ENCODE measurements around the gene PHF11.
"Not testable (repeated sequence)": the region's sequence is repeated elsewhere in the genome, so short reads cannot be mapped to it uniquely, and the experiment has no call there.

The PHF11 gene

GRCh38 chr13:49494645-49495044 is 1.1 kb upstream of the PHF11 start:
- Histone ChIP-seq H3K4me3 (ENCODE audit: low read depth, low read length, poor library complexity, severe bottlenecking) (peak overlapping the region; percentile 83), H3K4me2 (ENCODE audit: low read length) (peak overlapping the region; percentile 81), H4K20me1 (ENCODE audit: insufficient read depth, low read length) (no peaks in the 10 kb centered on the region), H3F3A (ENCODE audit: insufficient read depth, low read length) (peaks cover 3% of the 10 kb centered on the region), H3K36me3 (ENCODE audit: insufficient read depth, low read length) (peaks cover 10% of the 10 kb centered on the region; the same call in 1 of the 2 replicates), H3K27me3 (ENCODE audit: insufficient read depth, low read length) (no peaks in the 10 kb centered on the region), H3K4me1 (ENCODE audit: insufficient read depth, low read length, severe bottlenecking) (peaks cover 49% of the 10 kb centered on the region), H3K9me3 (ENCODE audit: low read length) (no peaks in the 10 kb centered on the region), H3K9ac (ENCODE audit: low read length) (peak overlapping the region; percentile 89), H3K9me2 (ENCODE audit: low read depth, low read length) (no peaks in the 10 kb centered on the region), H3K27ac (ENCODE audit: low read depth, low read length, poor library complexity, severe bottlenecking) (peak overlapping the region; percentile 96), H3K79me2 (ENCODE audit: insufficient read depth, low read length) (no peaks in the 10 kb centered on the region), H2AFZ (ENCODE audit: low read length) (no peak overlapping the region)
- no peak for TF ChIP-seq EZH2 (IDR thresholded peaks at IDR 0.05; ENCODE audit: borderline replicate concordance, low read length)
- TF ChIP-seq, protein P1, sequence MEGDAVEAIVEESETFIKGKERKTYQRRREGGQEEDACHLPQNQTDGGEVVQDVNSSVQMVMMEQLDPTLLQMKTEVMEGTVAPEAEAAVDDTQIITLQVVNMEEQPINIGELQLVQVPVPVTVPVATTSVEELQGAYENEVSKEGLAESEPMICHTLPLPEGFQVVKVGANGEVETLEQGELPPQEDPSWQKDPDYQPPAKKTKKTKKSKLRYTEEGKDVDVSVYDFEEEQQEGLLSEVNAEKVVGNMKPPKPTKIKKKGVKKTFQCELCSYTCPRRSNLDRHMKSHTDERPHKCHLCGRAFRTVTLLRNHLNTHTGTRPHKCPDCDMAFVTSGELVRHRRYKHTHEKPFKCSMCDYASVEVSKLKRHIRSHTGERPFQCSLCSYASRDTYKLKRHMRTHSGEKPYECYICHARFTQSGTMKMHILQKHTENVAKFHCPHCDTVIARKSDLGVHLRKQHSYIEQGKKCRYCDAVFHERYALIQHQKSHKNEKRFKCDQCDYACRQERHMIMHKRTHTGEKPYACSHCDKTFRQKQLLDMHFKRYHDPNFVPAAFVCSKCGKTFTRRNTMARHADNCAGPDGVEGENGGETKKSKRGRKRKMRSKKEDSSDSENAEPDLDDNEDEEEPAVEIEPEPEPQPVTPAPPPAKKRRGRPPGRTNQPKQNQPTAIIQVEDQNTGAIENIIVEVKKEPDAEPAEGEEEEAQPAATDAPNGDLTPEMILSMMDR (IDR thresholded peaks at IDR 0.05; ENCODE audit: low read length), result 0 out of 2 replicates have a peak, but pooled peaks have one; percentile 19

DNA sequence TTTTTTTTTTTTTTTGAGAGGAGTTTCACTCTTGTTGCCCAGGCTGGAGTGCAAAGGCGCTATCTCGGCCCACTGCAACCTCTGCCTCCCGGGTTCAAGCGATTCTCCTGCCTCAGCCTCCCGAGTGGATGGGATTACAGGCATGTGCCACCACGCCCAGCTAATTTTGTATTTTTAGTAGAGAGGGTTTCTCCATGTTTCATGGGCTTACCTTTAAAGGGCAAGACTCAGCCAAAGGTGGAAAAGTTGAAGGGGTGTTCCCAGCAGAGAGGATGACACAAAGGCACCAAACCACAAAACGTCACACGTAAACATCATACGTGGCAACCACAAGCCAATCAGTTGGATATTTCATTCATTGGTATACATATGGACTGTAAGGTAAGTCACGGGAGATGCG is 1.1 kb downstream of the PHF11 start:
- Histone ChIP-seq H3K4me2 (ENCODE audit: low read length) (peak overlapping the region; percentile 96), H3K27ac (ENCODE audit: low read depth, low read length, poor library complexity, severe bottlenecking) (peak overlapping the region; percentile 96), H3K4me3 (ENCODE audit: low read depth, low read length, poor library complexity, severe bottlenecking) (peak overlapping the region; percentile 83)

GRCh38 chr13:49497272-49497671 is 1.5 kb downstream of the PHF11 start:
- peaks cover 3% of the 10 kb centered on the region; the same call in 1 of the 2 replicates for H3F3A ChIP-seq (ENCODE audit: insufficient read depth, low read length)
- no peak overlapping the region for H2AFZ ChIP-seq (ENCODE audit: low read length)
- H4K20me1 ChIP-seq (ENCODE audit: insufficient read depth, low read length), result no peaks in the 10 kb centered on the region
- no peaks in the 10 kb centered on the region for H3K9me2 ChIP-seq (ENCODE audit: low read depth, low read length)
- H3K36me3 ChIP-seq (ENCODE audit: insufficient read depth, low read length), result peaks cover 15% of the 10 kb centered on the region; the same call in 1 of the 2 replicates
- no peak overlapping the region for H3K9ac ChIP-seq (ENCODE audit: low read length)
- H3K27me3 ChIP-seq (ENCODE audit: insufficient read depth, low read length), result no peaks in the 10 kb centered on the region
- no peak for TF ChIP-seq EZH2 (IDR thresholded peaks at IDR 0.05; ENCODE audit: borderline replicate concordance, low read length)
- TF ChIP-seq, protein P1 (IDR thresholded peaks at IDR 0.05; ENCODE audit: low read length), result no peak
- peaks cover 49% of the 10 kb centered on the region for H3K4me1 ChIP-seq (ENCODE audit: insufficient read depth, low read length, severe bottlenecking)
- no peaks in the 10 kb centered on the region for H3K9me3 ChIP-seq (ENCODE audit: low read length)
- H3K4me2 ChIP-seq (ENCODE audit: low read length), result peak overlapping the region; percentile 96
- peak overlapping the region; percentile 83 for H3K4me3 ChIP-seq (ENCODE audit: low read depth, low read length, poor library complexity, severe bottlenecking)
- H3K27ac ChIP-seq (ENCODE audit: low read depth, low read length, poor library complexity, severe bottlenecking), result peak overlapping the region; percentile 96
- no peaks in the 10 kb centered on the region for H3K79me2 ChIP-seq (ENCODE audit: insufficient read depth, low read length)

More for the DNA sequence above, 1.1 kb downstream of the PHF11 start:
- not testable (repeated sequence) for H3K9me2 ChIP-seq (ENCODE audit: low read depth, low read length); H3K79me2 ChIP-seq (ENCODE audit: insufficient read depth, low read length); H3F3A ChIP-seq (ENCODE audit: insufficient read depth, low read length); H3K9me3 ChIP-seq (ENCODE audit: low read length); H4K20me1 ChIP-seq (ENCODE audit: insufficient read depth, low read length); H3K27me3 ChIP-seq (ENCODE audit: insufficient read depth, low read length); H2AFZ ChIP-seq (ENCODE audit: low read length)
- peak overlapping the region; percentile 88; the same call in 1 of the 2 replicates for H3K9ac ChIP-seq (ENCODE audit: low read length)
- peaks cover 49% of the 10 kb centered on the region for H3K4me1 ChIP-seq (ENCODE audit: insufficient read depth, low read length, severe bottlenecking)
- peaks cover 15% of the 10 kb centered on the region; the same call in 1 of the 2 replicates for H3K36me3 ChIP-seq (ENCODE audit: insufficient read depth, low read length)

- peak overlapping the region; percentile 96 for H3K27ac ChIP-seq (ENCODE audit: low read depth, low read length, poor library complexity, severe bottlenecking)
Measured at GRCh38 chr13:49498206-49498605, 2.5 kb downstream of the PHF11 start.

More at GRCh38 chr13:49498206-49498605, 2.5 kb downstream of the PHF11 start:
- TF ChIP-seq, protein P1 (IDR thresholded peaks at IDR 0.05; ENCODE audit: low read length), result no peak
- TF ChIP-seq EZH2 (IDR thresholded peaks at IDR 0.05; ENCODE audit: borderline replicate concordance, low read length), result no peak
- Histone ChIP-seq H3K4me3 (ENCODE audit: low read depth, low read length, poor library complexity, severe bottlenecking) (no peak overlapping the region), H3K9ac (ENCODE audit: low read length) (no peak overlapping the region), H3K79me2 (ENCODE audit: insufficient read depth, low read length) (no peaks in the 10 kb centered on the region), H3K9me3 (ENCODE audit: low read length) (no peaks in the 10 kb centered on the region), H3F3A (ENCODE audit: insufficient read depth, low read length) (peaks cover 3% of the 10 kb centered on the region; the same call in 1 of the 2 replicates), H3K27me3 (ENCODE audit: insufficient read depth, low read length) (no peaks in the 10 kb centered on the region), H3K36me3 (ENCODE audit: insufficient read depth, low read length) (peaks cover 16% of the 10 kb centered on the region; the same call in 1 of the 2 replicates), H3K4me2 (ENCODE audit: low read length) (peak overlapping the region; percentile 96), H4K20me1 (ENCODE audit: insufficient read depth, low read length) (no peaks in the 10 kb centered on the region), H2AFZ (ENCODE audit: low read length) (no peak overlapping the region), H3K9me2 (ENCODE audit: low read depth, low read length) (no peaks in the 10 kb centered on the region), H3K4me1 (ENCODE audit: insufficient read depth, low read length, severe bottlenecking) (peaks cover 45% of the 10 kb centered on the region)
